T-helper 1 cell treated with Interleukin-12 subunit alpha and Interleukin-12 subunit beta and Interleukin-4 antibody, amounts not matched to agents 30 μg/mL and 1 μg/mL, for 36 hours (primary cell): Measurements from ENCODE around the gene E2F2.

ENCODE experiments used
- H3K27ac Mint-ChIP-seq: one replicate; pipeline ENCODE4 v1.8.0; 2021; ENCODE audit warnings: mild to moderate bottlenecking, mixed read lengths
- H3K27me3 Mint-ChIP-seq: one replicate; pipeline ENCODE4 v1.8.0; 2021; ENCODE audit warnings: low read depth, mixed read lengths
- H3K36me3 Mint-ChIP-seq: one replicate; pipeline ENCODE4 v1.8.0; 2021; ENCODE audit warnings: low read depth, mixed read lengths
- H3K4me1 Mint-ChIP-seq: one replicate; pipeline ENCODE4 v1.8.0; 2021; ENCODE audit warnings: low read depth, mixed read lengths
- H3K4me3 Mint-ChIP-seq: one replicate; pipeline ENCODE4 v1.8.0; 2021; ENCODE audit warnings: mild to moderate bottlenecking, moderate library complexity, mixed read lengths
- H3K9me3 Mint-ChIP-seq: one replicate; pipeline ENCODE4 v1.8.0; 2021; ENCODE audit warnings: mixed read lengths

E2F2 gene

GRCh38 chr1:23478896-23479665 lies 52.0 kb downstream of the E2F2 start:
- H3K36me3 Mint-ChIP-seq = no peaks in the 10 kb centered on the region
- peaks cover 8% of the 10 kb centered on the region for H3K4me1 Mint-ChIP-seq
- no peaks in the 10 kb centered on the region for H3K9me3 Mint-ChIP-seq
- peaks cover 41% of the 10 kb centered on the region for H3K27me3 Mint-ChIP-seq
- no peak overlapping the region for H3K27ac Mint-ChIP-seq
- H3K4me3 Mint-ChIP-seq = no peak overlapping the region

DNA sequence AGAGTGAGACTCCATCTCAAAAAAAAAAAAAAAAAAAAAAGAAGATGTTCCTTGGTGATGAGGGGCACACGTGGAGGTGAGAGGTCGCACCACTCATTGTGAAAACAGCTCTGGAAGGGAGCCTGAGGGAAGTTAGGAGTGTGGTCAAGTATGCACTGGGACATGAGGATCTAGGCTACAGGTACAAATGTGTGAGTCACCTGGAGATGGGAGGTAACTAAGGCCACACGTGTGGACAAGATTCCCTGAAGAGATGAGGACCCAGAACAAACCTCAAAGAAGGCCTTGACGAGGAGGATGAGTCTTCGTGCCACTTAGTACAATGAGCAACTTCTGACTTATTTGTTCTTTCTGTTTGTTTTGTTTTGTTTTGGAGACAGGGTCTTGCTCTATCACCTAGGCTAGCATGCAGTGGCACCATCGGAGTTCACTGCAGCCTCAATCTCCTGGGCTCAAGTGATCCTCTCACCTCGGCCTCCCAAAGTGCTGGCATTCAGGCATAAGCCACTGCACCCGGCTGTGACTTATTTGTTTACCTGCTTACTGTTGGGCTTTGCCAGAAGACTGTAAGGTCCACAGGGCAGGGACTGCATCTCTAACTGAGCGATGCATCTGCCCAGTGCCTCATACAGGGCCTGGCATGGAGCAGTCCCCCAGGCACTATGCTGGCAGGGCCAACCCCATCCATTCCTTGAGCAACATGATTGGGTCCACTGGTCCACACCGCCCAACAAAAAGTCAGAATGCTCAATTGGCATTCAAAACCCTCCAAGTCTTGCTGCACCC lies 53.5 kb downstream of the E2F2 start:
- Mint-ChIP-seq H3K27me3 (peaks cover 29% of the 10 kb centered on the region), H3K27ac (no peak overlapping the region), H3K36me3 (no peaks in the 10 kb centered on the region), H3K9me3 (no peaks in the 10 kb centered on the region), H3K4me3 (no peak overlapping the region), H3K4me1 (no peaks in the 10 kb centered on the region)

- no peaks in the 10 kb centered on the region for H3K4me1 Mint-ChIP-seq
- H3K4me3 Mint-ChIP-seq = no peak overlapping the region
- H3K9me3 Mint-ChIP-seq = no peaks in the 10 kb centered on the region
- no peak overlapping the region for H3K27ac Mint-ChIP-seq
- peaks cover 10% of the 10 kb centered on the region for H3K27me3 Mint-ChIP-seq
- no peaks in the 10 kb centered on the region for H3K36me3 Mint-ChIP-seq
These were observed 55.4 kb downstream of the E2F2 start for GRCh38 chr1:23475641-23476040.

DNA sequence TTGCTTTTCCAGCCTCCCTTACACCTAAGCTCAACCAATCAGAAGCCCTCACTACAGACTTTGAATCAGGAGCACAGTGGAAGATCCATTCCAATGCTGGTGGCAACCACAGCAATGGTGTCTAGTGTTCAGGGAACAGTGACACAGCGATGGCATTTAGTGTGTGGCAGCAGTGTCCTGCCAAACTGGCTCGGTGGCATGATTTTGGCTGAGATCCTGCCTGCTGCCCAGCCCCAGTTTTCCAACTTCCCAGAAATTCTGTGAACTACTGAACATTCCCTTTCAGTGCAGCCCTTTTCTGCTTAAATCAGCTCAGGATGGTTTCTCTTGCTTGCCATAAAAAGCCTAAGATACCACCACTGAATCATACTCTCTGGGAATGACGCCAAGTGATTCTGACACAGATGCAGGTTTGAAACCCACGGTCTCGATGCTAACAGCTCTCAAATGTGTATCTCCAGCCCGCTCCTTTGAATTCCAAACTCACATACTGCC lies 55.9 kb downstream of the E2F2 start:
- no peak overlapping the region for H3K4me3 Mint-ChIP-seq
- H3K4me1 Mint-ChIP-seq = no peaks in the 10 kb centered on the region
- H3K27ac Mint-ChIP-seq = no peak overlapping the region
- H3K27me3 Mint-ChIP-seq = peaks cover 6% of the 10 kb centered on the region
- H3K9me3 Mint-ChIP-seq = no peaks in the 10 kb centered on the region
- H3K36me3 Mint-ChIP-seq = no peaks in the 10 kb centered on the region

- peaks cover 5% of the 10 kb centered on the region for H3K27me3 Mint-ChIP-seq
- no peaks in the 10 kb centered on the region for H3K36me3 Mint-ChIP-seq
- H3K9me3 Mint-ChIP-seq = no peaks in the 10 kb centered on the region
- no peak overlapping the region for H3K27ac Mint-ChIP-seq
- no peaks in the 10 kb centered on the region for H3K4me1 Mint-ChIP-seq
- no peak overlapping the region for H3K4me3 Mint-ChIP-seq
These were observed 57.8 kb downstream of the E2F2 start for GRCh38 chr1:23473037-23473800.

DNA sequence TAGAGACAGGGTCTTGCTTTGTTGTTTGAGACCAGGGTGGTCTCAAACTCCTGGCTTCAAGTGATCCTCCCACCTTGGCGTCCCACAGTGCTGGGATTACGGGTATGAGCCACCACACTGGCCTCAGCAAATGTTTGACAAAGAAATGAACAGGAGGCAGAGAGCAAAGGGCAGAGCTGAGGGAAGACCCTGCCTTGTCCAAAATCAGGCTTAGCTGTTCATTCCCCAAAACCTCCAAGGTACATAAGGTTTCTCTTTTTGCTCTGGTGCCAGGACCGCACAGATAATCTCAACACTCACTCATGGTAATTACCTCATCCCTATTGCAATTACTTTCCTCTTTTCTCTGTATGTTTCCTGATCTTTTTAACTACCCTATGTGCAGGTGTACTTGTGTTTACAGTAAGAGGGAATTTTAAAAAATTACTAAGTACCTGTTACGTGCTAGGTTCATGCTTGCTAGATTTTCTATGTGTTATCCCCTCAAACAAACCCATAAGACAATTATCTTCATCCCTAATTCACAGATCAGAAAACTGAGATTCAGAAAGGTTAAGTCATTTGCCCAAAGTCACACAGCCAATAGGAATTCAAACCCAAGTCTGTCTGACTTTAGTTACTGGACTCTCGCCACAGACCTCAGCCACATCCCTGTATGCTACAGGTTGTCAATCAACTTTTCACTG lies 58.5 kb downstream of the E2F2 start:
- no peaks in the 10 kb centered on the region for H3K9me3 Mint-ChIP-seq
- H3K4me1 Mint-ChIP-seq = no peaks in the 10 kb centered on the region
- H3K27me3 Mint-ChIP-seq = peaks cover 5% of the 10 kb centered on the region
- H3K36me3 Mint-ChIP-seq = no peaks in the 10 kb centered on the region
- no peak overlapping the region for H3K27ac Mint-ChIP-seq
- H3K4me3 Mint-ChIP-seq = no peak overlapping the region

- H3K36me3 Mint-ChIP-seq = no peaks in the 10 kb centered on the region
These were observed 59.5 kb downstream of the E2F2 start for GRCh38 chr1:23471473-23472075.

GRCh38 chr1:23470282-23471070 lies 60.6 kb downstream of the E2F2 start:
- no peaks in the 10 kb centered on the region for H3K27me3 Mint-ChIP-seq
- no peak overlapping the region for H3K27ac Mint-ChIP-seq

More at GRCh38 chr1:23471473-23472075, 59.5 kb downstream of the E2F2 start:
- H3K9me3 Mint-ChIP-seq = no peaks in the 10 kb centered on the region
- no peaks in the 10 kb centered on the region for H3K4me1 Mint-ChIP-seq
- H3K27me3 Mint-ChIP-seq = peaks cover 3% of the 10 kb centered on the region
- H3K27ac Mint-ChIP-seq = no peak overlapping the region
- H3K4me3 Mint-ChIP-seq = no peak overlapping the region

DNA sequence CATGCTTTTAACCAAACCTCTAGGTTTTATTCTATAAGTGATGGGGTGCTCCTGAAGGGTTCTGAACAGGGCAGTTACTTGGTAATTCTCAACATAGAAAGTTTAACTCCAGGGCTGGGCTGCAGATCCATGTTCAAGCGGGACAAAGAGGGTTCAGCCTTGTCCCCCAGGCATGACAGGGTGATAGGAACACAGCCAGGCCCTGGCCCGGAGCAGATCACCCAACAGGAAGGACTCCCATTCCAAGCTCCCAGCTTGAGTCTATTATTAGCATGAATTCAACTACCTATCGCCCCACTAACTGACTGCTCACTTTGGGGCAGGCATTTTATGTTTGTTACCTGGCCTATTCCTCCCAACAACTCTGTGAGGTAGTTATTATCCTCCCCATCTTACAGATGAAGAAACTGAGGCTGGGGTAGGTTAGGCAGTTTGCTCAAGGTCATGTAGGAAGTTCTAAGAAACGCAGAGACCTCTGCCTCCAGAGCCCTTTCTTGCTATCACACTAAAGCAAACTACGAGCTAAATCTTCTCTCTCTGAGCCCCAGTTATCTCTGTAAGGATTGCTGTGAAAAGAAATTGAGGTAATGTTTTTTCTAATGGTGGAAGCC lies 61.6 kb downstream of the E2F2 start:
- no peaks in the 10 kb centered on the region for H3K9me3 Mint-ChIP-seq
- H3K27me3 Mint-ChIP-seq = no peaks in the 10 kb centered on the region
- H3K27ac Mint-ChIP-seq = no peak overlapping the region
- H3K36me3 Mint-ChIP-seq = no peaks in the 10 kb centered on the region
- no peak overlapping the region for H3K4me3 Mint-ChIP-seq
- H3K4me1 Mint-ChIP-seq = no peaks in the 10 kb centered on the region

More at GRCh38 chr1:23470282-23471070, 60.6 kb downstream of the E2F2 start:
- no peaks in the 10 kb centered on the region for H3K36me3 Mint-ChIP-seq
- no peaks in the 10 kb centered on the region for H3K4me1 Mint-ChIP-seq
- H3K4me3 Mint-ChIP-seq = no peak overlapping the region
- no peaks in the 10 kb centered on the region for H3K9me3 Mint-ChIP-seq

DNA sequence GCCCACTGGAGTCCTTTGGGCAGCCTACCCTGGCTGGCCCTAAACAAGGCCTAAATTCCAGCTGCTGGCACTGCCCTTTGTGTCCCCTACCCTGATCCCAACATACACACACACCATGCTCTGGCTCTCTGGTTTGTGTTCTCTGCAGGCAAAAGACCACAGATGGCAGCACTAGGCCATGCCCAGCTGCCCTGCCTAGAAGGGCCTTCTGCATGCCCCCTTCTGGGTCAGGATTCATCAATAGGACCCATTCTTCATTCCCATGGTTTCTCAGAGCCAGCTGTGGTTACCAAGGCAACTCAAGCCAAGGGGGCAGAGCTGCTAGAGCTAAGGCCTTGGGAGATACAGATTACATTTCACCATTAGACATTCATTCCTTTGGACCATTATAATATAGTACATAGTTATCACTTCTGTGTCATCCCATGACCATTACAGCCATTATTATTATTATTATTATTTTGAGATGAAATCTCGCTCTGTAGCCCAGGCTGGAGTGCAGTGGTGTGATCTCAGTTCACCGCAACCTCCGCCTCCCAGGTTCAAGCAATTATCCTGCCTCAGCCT lies 64.5 kb downstream of the E2F2 start:
- no peak overlapping the region for H3K27ac Mint-ChIP-seq
- no peaks in the 10 kb centered on the region for H3K9me3 Mint-ChIP-seq
- H3K4me1 Mint-ChIP-seq = no peaks in the 10 kb centered on the region
- no peaks in the 10 kb centered on the region for H3K27me3 Mint-ChIP-seq
- no peaks in the 10 kb centered on the region for H3K36me3 Mint-ChIP-seq
- H3K4me3 Mint-ChIP-seq = no peak overlapping the region

DNA sequence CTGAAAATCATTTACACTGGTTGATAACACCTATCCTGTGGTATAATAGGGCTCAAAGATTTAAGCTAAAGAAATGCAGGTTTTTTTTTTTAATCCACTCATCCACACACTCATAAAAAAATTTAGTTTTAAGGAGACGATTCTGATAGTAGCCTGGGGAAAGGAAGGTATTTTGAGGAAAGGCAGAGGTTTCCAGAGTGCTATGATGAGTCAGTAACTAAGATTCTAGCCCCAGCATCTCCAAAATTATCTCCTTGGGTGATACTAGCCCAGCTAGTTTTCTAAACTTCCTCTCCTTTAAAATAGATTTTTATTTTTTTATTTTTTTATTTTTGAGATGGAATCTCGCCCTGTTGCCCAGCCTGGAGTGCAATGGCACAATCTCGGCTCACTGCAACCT lies 67.7 kb downstream of the E2F2 start:
- H3K27ac Mint-ChIP-seq = no peak overlapping the region
- H3K27me3 Mint-ChIP-seq = peaks cover 12% of the 10 kb centered on the region
- no peak overlapping the region for H3K4me3 Mint-ChIP-seq
- no peaks in the 10 kb centered on the region for H3K4me1 Mint-ChIP-seq
- no peaks in the 10 kb centered on the region for H3K36me3 Mint-ChIP-seq
- H3K9me3 Mint-ChIP-seq = no peaks in the 10 kb centered on the region

DNA sequence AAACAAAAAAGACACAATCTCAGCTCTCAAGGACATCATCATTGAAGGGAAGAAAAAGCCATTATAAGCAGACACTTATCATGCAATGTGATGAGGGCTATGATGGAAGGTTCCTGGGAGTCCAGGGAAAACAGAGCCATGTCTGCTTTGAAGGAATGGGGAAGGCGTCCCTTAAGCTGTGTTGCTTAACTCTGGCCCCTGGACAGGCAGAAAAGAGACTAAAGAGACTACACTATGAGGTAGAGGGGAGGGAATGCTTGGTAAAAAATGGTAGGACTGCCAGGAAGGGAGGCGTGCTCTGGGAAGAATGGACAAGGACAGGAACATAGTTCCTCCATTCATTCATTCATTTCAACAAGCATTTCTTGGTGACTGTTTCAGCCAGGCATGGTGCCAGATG lies 68.3 kb downstream of the E2F2 start:
- no peaks in the 10 kb centered on the region for H3K9me3 Mint-ChIP-seq
- H3K27me3 Mint-ChIP-seq = peaks cover 14% of the 10 kb centered on the region
- H3K27ac Mint-ChIP-seq = no peak overlapping the region
- H3K4me1 Mint-ChIP-seq = no peaks in the 10 kb centered on the region
- no peak overlapping the region for H3K4me3 Mint-ChIP-seq
- H3K36me3 Mint-ChIP-seq = no peaks in the 10 kb centered on the region

DNA sequence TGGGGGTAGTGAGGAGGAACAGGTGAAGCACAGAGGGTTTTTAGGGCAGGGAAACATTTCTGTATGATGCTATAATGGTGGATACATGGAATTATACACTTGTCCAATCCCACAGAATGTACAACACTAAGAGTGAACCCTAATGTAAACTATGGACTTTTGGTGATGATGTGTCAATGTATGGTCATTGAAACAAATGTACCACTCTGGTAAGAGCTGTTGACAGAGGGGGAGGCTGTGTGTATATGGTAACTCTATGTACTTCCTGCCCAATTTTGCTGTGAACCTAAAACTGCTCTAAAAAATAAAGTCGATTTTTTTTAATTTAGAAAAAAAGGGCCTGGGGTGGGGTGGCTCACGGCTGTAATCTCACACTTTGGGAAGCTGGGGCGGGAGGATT lies 70.0 kb downstream of the E2F2 start:
- H3K27me3 Mint-ChIP-seq = peaks cover 15% of the 10 kb centered on the region
- no peaks in the 10 kb centered on the region for H3K36me3 Mint-ChIP-seq
- H3K9me3 Mint-ChIP-seq = no peaks in the 10 kb centered on the region
- no peak overlapping the region for H3K27ac Mint-ChIP-seq
- H3K4me1 Mint-ChIP-seq = peaks cover 4% of the 10 kb centered on the region
- no peak overlapping the region for H3K4me3 Mint-ChIP-seq
